HTR-8/SVneo (cell line): ENCODE measurements around the gene DDX47.
A peak's percentile ranks its signal among the peaks of the same experiment; 100 is the strongest.
"Not testable (repeated sequence)": the region's sequence is repeated elsewhere in the genome, so short reads cannot be mapped to it uniquely, and the experiment has no call there.

Experiments used
- DNase-seq: peaks from one replicate; pipeline ENCODE4 v3.0.0; 2011; ENCODE audit warnings: low spot score, mixed read lengths; ENCODE audit not compliant: insufficient read length
- FAIRE-seq: peaks from 2 replicates; lab custom pipeline; 2011; peaks lifted over from hg19 to GRCh38; lab: Jason Lieb, UNC

The DDX47 gene

DNA sequence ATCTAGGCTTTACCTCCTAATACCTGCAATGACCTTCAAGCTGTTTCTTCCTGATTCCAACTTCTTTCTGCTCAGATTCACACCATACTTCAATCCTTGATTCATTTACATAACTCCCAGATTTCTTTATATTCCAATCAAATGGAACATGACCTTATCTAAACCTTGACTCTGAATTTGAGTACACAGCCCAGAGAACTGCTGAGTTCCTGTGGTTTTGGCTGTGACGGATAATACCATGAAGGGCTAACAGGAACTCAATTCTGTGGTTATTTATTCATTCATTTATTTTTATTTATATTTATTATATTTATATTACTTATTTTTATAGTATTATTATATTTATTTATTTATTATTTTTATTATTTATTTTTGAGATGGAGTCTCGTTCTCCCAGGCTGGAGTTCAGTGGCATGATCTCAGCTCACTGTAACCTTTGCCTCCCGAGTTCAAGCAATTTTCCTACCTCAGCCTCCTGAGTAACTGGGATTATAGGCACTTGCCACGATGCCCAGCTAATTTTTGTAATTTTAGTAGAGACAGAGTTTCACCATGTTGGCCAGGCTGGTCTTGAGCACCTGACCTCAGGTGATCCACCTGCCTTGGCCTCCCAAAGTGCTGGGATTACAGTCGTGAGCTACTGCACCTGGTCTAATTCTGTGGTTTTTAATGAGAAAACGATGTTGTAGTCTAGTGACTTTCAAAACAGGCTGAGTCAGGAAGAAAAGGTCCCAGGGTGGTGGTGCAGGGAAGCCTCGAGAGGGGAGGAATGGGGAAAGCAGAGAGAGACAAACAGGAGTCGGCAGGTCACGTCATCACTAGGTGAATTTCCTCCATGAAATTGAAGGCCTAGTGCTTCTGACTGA lies 16.0 kb upstream of the DDX47 start:
- FAIRE-seq, result no peak

DNA sequence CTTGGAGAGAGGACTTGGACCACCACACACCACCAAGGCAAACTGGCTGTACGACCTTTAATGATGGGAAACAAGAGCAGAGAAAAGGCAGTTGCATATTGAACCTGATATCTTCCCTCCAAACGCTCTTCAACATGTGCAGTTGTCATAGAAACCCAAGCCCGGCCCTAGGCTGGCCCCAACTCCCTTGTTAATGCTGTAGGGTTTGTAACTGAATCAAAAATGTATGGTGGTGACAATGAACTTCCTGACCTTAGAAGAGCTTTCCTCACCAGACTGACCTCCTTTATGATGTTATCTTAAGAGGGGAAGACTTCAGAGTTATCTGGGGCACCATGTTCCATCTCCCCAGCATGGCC lies 15.4 kb upstream of the DDX47 start:
- FAIRE-seq (no peak), DNase-seq (no peak)

More for the DNA sequence above, 16.0 kb upstream of the DDX47 start:
- DNase-seq, result no peak

DNA sequence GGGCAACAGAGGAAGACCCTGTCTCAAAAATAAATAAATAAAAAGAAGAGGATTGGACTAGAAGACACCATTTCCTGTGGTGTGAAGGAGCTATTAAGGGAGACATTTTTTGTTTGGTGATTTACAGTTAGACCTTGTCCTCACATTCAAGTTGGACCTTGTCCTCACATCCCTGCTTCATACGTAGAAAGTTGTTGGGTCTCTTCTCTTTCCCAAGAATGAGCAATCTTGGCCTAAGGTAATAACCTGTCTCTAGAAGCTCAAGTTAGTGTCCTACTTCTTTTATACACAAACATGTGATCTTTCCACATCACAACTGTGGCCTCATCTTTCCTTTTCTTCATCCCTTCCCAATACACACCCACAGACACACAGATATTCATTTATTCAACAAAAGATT lies 14.7 kb upstream of the DDX47 start:
- DNase-seq (no peak), FAIRE-seq (no peak)

DNA sequence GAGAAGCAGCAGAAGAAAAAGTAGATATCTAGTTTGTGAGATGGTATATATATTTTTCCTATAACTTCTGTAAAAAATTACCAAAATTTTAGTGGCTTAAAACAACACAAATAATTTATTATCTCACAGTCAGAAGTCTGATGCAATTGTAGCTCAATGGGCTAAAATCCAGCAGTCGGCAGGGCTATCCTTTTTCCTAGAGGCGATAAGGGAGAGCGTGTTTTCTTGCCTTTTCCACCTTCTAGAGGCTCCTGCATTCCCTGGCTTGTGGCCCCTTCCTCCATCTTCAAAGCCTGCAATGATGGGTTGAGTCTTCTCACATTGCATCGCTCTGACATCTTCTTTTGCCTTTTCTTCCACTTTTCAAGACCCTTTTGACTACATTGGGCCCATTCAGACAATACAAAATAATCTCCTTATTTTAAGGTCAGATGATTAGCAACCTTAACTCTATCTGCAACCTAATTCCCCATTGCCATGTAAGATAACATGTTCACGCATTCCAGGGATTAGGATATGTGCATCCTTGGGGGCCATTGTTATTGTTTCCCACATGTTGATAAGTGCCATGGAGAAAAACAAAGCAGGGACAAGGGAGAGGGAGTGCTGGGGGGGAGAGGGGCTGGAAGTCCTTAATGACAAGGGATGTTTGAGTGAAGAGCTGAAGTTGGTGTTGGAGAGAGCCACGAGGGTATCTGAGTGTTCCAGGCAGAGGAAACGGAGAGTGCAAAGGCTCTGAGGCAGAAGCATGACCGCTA lies 13.8 kb upstream of the DDX47 start:
- no peak for FAIRE-seq
- no peak for DNase-seq

DNA sequence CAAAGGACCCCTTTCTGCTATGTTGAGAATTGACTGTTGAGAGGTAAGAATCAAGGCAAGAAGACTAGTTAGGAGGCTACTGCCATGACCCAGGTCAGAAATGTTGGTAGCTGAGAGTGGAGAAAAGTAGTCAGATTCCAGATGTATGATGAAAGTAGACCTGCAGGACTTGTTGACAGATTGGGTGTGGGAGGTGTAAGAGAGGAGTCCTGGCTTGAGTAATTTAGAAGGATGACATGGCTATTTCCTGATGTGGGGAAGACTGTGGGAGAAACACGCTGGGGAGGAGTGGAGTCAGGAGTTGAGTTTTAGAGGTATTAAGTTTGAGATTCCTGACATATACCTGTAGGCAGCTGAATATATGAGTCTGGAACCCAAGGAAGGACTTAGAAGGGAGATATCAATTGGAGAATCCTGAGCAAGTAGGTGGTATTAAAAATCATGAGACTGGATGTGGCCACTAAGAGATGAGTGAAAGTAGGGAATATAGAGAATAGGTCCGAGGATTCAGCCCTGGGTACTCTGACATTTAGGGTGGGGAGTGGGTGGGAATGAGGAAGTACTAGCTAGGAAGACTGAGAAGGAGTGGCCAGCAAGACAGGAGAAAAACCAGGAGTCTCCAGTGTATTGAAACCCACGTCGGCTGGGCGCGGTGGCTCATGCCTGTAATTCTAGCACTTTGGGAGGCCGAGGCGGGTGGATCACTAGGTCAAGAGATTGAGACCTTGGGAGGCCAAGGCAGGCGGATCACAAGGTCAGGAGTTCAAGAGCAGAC lies 12.6 kb upstream of the DDX47 start:
- no peak for FAIRE-seq

DNA sequence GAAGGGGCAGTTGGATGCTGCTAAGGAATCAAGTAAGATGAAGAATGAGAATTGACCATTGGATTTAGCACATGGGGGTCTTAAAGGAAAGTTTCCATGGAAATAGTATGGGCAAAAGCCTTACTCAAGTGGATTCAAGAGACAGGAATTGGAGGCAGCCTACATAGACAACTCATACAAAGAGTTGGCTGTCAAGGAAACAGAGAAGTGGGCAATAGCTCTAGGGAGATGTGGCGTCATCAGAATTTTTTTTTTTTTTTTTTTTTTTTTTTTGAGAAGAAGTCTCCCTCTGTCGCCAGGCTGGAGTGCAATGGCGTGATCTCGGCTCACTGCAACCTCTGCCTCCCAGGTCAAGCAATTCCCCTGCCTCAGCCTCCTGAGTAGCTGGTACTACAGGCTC lies 11.5 kb upstream of the DDX47 start:
- DNase-seq, FAIRE-seq: not testable (repeated sequence)

More for the DNA sequence above, 12.6 kb upstream of the DDX47 start:
- DNase-seq, result no peak

DNA sequence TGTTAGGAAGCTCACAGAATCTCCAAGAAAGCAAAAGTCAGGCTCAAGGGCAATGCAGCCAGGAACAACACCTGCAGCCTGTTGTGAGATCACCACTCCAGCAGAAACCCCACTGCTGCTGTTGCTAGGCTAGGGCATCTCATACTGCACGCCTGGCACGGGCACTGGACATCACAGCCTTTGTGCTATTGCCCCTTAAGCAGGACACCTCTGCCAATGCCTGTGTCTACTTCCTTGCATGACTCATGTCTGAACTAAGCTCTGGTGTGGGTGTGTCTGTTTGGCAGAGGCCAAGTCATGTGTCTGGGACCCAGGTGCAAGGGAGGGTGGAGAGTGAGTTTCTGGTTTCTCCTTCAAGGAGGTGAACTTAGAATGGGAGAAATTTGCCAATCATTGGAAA lies 10.0 kb upstream of the DDX47 start:
- no peak for FAIRE-seq
- peak; percentile 87 for DNase-seq

DNA sequence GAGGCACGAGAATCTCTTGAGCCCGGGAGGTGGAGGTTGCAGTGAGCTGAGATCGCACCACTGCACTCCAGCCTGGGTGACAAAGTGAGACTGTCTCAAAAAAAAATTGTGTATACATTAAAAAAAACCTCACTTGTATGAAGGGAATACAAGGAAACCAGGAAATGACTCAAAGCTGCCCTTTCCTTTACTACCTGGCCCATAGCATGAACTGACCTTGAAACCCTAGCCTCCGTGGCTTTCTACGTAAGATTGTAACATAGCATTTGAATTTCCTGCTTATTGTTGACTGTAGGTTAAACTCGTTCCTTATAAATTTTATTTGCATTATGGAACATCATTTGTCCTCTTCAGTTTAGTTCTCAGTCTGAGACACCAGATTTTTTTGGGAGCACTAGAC lies 9.1 kb upstream of the DDX47 start:
- DNase-seq (no peak), FAIRE-seq (no peak)

DNA sequence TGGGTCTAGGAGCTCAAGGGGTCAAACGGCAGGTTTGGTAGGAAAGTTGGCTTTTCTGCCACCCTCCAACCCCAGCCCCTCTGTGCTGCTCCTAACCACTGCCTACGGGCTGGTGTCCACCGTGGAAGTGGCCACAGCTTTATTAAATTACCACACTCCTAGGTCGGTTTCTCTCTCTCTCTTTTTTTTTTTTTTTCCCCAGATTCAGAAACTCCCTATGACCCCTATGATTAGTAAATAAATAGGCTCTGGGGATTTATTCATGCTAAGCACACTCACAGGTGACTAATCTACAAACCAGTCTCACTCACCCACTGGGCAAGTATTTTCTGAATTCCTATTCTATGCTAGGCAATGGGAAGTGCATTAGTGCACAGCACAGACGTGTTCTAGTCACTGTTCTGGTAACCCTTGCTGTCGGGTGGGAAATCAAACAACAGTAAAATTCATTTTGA lies 8.7 kb upstream of the DDX47 start:
- DNase-seq, result no peak
- no peak for FAIRE-seq

DNA sequence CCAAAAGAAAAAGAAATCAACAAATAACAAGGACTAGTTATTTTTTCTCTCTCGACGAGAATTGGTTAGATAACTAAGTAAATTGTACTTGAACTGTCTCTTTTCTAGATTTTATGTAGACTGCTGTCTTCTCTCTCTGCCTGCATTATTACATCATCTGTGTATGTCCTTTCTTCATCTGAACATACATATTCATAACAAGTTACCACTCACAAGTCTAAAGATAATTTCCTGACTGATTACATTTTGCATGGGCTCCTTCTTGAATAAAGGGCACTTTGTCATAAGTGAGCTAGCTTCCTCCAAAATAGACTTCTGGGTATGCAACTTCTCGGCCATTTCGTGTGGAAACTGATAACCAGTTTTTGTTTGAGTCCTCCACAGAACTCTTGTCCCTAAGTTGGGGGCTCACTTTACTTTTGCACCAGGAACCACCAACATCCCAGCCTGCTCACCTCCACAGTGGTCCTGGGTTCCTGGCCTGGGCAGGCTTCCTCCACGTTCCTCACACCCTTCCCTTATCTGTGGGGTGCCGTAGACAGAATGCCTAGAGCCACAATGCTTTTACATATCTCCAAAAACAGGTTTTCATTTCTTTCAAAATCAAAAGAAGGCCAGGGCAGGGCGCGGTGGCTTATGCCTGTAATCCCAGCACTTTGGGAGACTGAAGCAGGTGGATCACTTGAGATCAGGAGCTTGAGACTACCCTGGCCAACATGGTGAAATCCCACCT lies 6.2 kb upstream of the DDX47 start:
- FAIRE-seq (no peak), DNase-seq (no peak)

DNA sequence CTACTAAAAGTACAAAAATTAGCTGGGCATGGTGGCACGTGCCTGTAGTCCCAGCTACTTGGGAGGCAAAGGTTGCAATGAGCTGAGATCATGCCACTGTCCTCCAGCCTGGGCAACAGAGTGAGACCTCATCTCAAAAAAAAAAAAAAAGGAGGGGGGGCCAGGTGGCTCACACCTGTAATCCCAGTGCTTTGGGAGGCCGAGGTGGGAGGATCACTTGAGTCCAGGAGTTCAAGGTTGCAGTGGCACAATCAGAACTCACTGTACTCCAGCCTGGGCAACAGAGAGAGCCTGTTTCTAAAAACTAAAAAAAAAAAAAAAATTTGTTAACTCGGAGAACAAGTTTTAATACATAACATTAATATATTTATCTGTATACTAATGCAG lies 5.6 kb upstream of the DDX47 start:
- not testable (repeated sequence) for DNase-seq, FAIRE-seq

DNA sequence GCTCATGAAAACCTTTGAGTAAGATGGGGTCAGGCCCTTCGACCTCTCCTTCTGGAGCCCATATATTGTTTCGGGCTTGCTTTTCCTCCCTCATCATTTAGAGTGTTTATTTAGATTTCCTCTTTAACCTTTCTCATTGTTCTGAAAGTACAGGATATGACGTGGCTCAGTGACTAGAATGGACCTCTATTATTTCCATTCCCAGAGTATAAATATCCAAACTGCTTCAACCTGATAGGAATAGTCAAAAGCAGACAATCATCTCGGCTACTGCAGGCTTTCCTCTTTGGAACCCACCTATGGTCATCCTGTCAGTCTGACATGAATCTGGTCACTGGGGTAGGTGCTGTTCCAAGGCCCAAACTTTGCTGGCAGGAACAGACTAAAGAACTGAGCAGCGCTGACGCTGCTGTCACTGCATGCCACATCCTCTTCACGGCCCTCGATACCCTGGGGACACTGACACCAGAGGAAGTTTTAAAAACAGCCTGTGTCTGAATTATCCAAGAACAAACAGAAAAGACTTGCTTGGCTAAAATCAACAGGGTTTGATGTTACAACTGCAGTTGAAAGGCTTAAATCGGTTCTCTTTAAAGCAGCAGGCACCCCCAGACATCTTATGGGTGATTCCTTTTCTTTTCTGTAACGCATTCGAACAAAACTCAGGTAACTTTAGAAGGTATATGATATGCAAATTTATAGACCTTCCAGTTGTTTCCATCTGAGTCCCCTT lies 5.0 kb upstream of the DDX47 start:
- no peak for FAIRE-seq
- no peak for DNase-seq

DNA sequence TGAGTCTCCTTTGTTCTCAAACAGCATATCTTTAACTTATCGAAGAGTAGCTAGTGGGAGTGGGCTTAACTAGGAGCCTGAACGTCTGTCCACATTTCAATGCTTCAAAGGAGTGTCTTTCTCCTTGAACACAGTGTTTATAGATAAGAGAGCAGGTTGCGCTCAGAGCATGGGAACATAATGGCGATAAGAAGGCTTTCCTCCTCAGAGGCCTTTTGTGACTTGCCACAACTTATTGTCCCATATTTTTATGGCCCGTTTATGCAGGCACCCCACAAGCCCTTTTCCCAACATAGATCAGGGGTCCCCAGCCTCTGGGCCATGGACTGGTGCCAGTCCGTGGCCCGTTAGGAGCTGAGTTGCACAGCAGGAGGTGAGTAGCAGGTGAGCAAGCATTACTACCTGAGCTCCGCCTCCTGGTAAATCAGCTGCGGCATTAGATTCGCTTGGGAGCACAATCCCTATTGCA lies 2.6 kb upstream of the DDX47 start:
- FAIRE-seq, result no peak
- no peak for DNase-seq

DNA sequence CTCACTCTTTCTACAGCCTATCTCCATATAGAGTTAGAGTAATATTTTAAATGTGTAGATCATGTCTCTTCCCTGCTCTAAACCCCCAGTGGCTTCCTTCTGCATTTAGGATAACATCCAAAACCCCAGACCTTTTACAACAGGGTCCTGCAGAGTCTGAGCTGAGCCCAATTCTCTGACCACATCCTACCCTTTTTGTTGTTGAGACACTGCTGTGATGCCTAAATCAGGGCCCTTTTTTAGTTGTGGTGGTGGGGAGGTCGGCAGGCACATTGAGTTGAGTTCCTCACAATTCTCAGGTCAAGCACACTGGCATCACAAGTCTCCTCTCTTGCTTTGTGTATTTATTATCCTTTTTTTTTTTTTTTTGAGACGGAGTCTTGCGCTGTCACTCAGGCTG lies 1.8 kb upstream of the DDX47 start:
- DNase-seq, result no peak
- FAIRE-seq, result no peak

DNA sequence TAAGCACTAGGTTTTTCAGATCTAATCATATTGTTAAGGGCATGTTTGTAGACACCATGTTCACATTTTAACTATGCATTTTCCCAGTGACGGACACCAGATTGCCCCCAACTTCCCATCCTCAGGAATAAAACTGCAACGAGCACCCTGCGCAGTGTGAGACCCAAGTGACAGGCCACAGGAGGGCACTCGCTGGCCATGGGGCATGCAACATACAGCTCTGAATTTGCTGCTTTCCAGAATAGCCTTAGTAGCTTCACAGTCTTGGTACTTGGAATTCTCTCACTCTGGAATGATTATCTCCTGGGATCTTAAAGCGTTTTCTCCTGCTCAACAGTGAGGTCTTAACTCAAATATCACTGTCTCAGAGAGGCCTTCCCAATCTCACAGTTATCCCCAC lies 972 bp upstream of the DDX47 start:
- FAIRE-seq (no peak), DNase-seq (no peak)

DNA sequence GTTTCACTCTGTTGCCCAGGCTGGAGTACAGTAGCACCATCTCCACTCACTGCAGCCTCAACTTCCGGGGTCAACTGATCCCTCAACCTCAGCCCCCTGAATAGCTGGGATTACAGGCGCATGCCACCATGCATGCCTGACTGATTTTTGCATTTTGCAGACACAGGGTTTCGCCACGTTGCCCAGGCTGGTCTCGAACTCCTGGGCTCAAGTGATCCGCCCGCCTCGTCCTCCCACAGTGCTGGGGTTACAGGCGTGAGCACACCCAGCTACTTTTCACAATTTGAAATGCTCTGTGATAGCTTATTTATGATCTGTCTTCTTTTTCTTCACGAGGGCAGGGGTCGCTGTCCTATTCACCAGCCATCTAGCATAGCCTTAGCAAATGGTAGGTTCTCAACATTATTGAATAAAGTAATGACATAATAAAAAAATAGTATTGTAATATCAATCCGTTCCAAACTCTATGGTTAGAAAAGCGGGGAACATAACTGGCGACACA lies 477 bp upstream of the DDX47 start:
- DNase-seq, result no peak
- FAIRE-seq, result no peak

DNA sequence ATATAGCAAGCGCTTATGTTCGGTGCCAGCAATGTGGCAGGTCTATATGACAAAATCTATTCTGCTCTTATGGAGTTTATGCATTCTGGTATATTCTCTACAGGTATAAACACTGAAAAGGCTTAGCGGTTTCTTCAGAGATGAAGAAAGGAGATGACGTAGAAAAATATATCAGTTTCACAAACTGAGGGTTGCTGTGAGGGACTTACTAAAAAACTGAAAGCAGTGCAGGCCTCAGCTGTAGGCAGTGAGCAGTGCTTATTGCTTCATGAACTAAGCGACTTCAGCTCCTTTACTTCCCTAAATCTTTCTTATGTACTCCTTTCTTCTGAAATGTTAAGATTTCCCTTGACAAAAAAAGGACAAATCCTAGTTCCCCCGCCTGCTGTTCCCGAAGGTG lies 4.5 kb downstream of the DDX47 start:
- FAIRE-seq (no peak), DNase-seq (no peak)

DNA sequence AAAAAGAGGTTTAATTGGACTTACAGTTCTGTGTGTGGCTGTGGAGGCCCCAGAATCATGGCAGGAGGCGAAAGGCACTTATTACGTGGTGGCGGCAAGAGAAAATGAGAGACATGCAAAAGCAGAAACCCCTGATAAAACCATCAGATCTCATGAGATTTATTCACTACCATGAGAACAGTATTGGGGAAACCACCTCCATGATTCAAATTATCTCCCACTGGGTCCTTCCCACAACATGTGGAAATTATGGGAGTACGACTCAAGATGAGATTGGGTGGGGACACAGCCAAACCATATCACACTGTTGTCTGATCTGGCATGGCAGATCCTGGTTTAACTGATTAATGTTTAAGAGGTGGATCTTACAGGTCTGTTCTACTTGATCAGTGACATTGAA lies 5.6 kb downstream of the DDX47 start:
- FAIRE-seq (no peak), DNase-seq (no peak)

DNA sequence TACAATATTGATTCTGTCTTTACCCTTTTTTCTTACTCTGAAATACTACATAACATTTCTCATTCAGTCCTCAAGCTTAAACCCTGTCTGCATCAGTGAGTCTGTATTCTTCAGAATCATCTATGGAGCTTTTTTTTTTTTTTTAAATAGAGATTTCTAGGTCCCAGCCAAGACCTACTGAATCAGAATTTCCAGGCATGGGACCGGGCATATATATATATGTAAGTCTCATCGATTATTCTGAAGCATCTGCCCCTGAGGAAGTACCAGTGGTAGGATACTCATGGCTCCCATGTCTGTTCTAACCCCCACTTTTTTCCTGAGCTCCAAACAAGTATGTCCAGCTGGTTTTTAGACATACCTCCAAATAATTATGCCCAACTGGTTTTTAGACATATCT lies 6.1 kb downstream of the DDX47 start:
- DNase-seq, result no peak
- FAIRE-seq, result no peak
